ENCODE measurements around the gene LIPJ. TPM values are rescaled to one million over a fixed set of nuclear protein-coding genes. Genes with fewer than 3 reads are reported as not detected.

Gene LIPJ
- polyA plus RNA-seq, 1 donor from 2014 or later: 0.15 TPM

DNA sequence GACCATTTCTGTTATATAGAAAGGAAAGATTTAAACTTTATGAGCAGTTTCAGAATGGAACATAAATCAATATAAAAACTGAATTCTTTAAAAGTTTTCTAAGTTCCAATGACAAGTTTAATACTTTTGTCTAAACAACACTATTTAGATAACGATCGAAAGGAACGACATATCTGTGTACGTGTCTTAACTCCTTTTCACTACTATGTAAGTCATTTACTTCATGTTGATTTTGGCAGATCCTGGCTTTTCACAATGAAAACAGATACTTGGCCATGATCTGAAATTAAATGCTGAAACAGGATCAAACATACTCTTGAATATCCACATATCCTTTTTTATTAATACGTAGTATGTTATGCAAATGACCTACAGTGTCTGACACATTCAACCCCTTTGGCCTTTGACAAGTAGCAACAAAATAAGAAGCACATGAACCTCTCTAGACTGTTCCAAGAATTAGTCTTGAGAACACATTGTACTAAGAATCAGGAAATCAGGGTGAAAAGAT, 45.4 kb upstream of the LIPJ start:
- no peak overlapping the region for H3K4me3 ChIP-seq (ENCODE audit: low read length)
- H3K27ac ChIP-seq (ENCODE audit: low read length): no peak overlapping the region
- H3K9me2 ChIP-seq (ENCODE audit: insufficient read depth, low read length): no peaks in the 10 kb centered on the region
- H3K9ac ChIP-seq (ENCODE audit: low read length): no peak overlapping the region
- no peaks in the 10 kb centered on the region for H4K20me1 ChIP-seq (ENCODE audit: insufficient read depth)
- no peak overlapping the region for H3K4me2 ChIP-seq (ENCODE audit: low read length)
- H3K36me3 ChIP-seq (ENCODE audit: insufficient read depth, low read length): no peaks in the 10 kb centered on the region
- TF ChIP-seq RAD21 (conservative IDR thresholded peaks at IDR 0.05) (no peak), REST (IDR thresholded peaks at IDR 0.05; ENCODE audit: borderline replicate concordance) (no peak), SMC3 (conservative IDR thresholded peaks at IDR 0.05; ENCODE audit: poor library complexity) (no peak), TAF1 (IDR thresholded peaks at IDR 0.05; ENCODE audit: low read depth) (no peak), EP300 (conservative IDR thresholded peaks at IDR 0.05; ENCODE audit: poor library complexity, severe bottlenecking) (no peak), MXI1 (conservative IDR thresholded peaks at IDR 0.05; ENCODE audit: poor library complexity, severe bottlenecking) (no peak), CTCF (IDR thresholded peaks at IDR 0.05; ENCODE audit: poor library complexity, severe bottlenecking) (no peak), POLR2AphosphoS5 (IDR thresholded peaks at IDR 0.05) (no peak), EZH2 (IDR thresholded peaks at IDR 0.05; ENCODE audit: borderline replicate concordance, insufficient read depth, low read length, poor library complexity, severe bottlenecking) (no peak)
- H3K27me3 ChIP-seq (ENCODE audit: insufficient read depth, low read depth, low read length): no peaks in the 10 kb centered on the region
- no peaks in the 10 kb centered on the region for H3K79me2 ChIP-seq (replicated peaks; ENCODE audit: insufficient read depth, low read length)
- no peaks in the 10 kb centered on the region for H3F3A ChIP-seq (ENCODE audit: insufficient read depth, low read length, poor library complexity, severe bottlenecking)
- no peaks in the 10 kb centered on the region for H3K9me3 ChIP-seq (ENCODE audit: low read length)
- H2AFZ ChIP-seq (ENCODE audit: low read depth, low read length): no peak overlapping the region

GRCh38 chr10:88542522-88542921, 44.0 kb upstream of the LIPJ start:
- Histone ChIP-seq H3K36me3 (ENCODE audit: insufficient read depth, low read length) (no peaks in the 10 kb centered on the region), H3K9me3 (ENCODE audit: low read length) (no peaks in the 10 kb centered on the region), H3K9me2 (ENCODE audit: insufficient read depth, low read length) (no peaks in the 10 kb centered on the region), H3K4me2 (ENCODE audit: low read length) (no peak overlapping the region), H3K27ac (ENCODE audit: low read length) (no peak overlapping the region), H3K4me3 (ENCODE audit: low read length) (no peak overlapping the region), H3K27me3 (ENCODE audit: insufficient read depth, low read depth, low read length) (no peaks in the 10 kb centered on the region), H3K79me2 (replicated peaks; ENCODE audit: insufficient read depth, low read length) (no peaks in the 10 kb centered on the region), H3K9ac (ENCODE audit: low read length) (no peak overlapping the region), H2AFZ (ENCODE audit: low read depth, low read length) (no peak overlapping the region), H3F3A (ENCODE audit: insufficient read depth, low read length, poor library complexity, severe bottlenecking) (no peaks in the 10 kb centered on the region), H4K20me1 (ENCODE audit: insufficient read depth) (no peaks in the 10 kb centered on the region)
- no peak for TF ChIP-seq TAF1 (IDR thresholded peaks at IDR 0.05; ENCODE audit: low read depth)
- TF ChIP-seq POLR2AphosphoS5 (IDR thresholded peaks at IDR 0.05): no peak
- no peak for TF ChIP-seq CTCF (IDR thresholded peaks at IDR 0.05; ENCODE audit: poor library complexity, severe bottlenecking)
- TF ChIP-seq EZH2 (IDR thresholded peaks at IDR 0.05; ENCODE audit: borderline replicate concordance, insufficient read depth, low read length, poor library complexity, severe bottlenecking): no peak
- no peak for TF ChIP-seq MXI1 (conservative IDR thresholded peaks at IDR 0.05; ENCODE audit: poor library complexity, severe bottlenecking)
- TF ChIP-seq RAD21 (conservative IDR thresholded peaks at IDR 0.05): no peak
- TF ChIP-seq REST (IDR thresholded peaks at IDR 0.05; ENCODE audit: borderline replicate concordance): no peak
- TF ChIP-seq EP300 (conservative IDR thresholded peaks at IDR 0.05; ENCODE audit: poor library complexity, severe bottlenecking): no peak
- TF ChIP-seq SMC3 (conservative IDR thresholded peaks at IDR 0.05; ENCODE audit: poor library complexity): no peak

Measured in neural cell (in vitro differentiated cells).